Lower lobe of right lung (tissue), 2 donors: ENCODE measurements around the gene TBC1D4. TPM values are rescaled to one million over a fixed set of nuclear protein-coding genes. Genes with fewer than 3 reads are reported as not detected.

Experiments
- ATAC-seq, 2 donors: fragments of 200-7000 bp; cut with Tn5 transposase; one replicate each; pipeline ENCODE4 v1.9.1; 2020 to 2022; ENCODE audit warnings: mild to moderate bottlenecking in 2 of 2, moderate library complexity in 2 of 2
- DNase-seq: peaks from one replicate; pipeline ENCODE4 v3.0.0-alpha.2; 2020
- H3K27ac ChIP-seq: fragments of 200-600 bp; one replicate; pipeline ENCODE4 v1.8.0; 2022
- H3K27me3 ChIP-seq: fragments of 200-600 bp; one replicate; pipeline ENCODE4 v1.8.0; 2022; ENCODE audit warnings: low read depth
- H3K36me3 ChIP-seq: fragments of 200-600 bp; one replicate; pipeline ENCODE4 v1.8.0; 2022; ENCODE audit warnings: mild to moderate bottlenecking
- H3K4me1 ChIP-seq: fragments of 200-600 bp; one replicate; pipeline ENCODE4 v1.8.0; 2022
- H3K4me3 ChIP-seq: fragments of 200-600 bp; one replicate; pipeline ENCODE4 v1.8.0; 2022; ENCODE audit warnings: mild to moderate bottlenecking
- H3K9me3 ChIP-seq: fragments of 200-600 bp; one replicate; pipeline ENCODE4 v1.8.0; 2022
- CTCF ChIP-seq: fragments of 200-600 bp; IDR thresholded peaks from one replicate; pipeline ENCODE4 v1.8.0; 2022; ENCODE audit warnings: antibody characterized with exemption, mild to moderate bottlenecking
- intact Hi-C: fragments of 100-400 bp; cut with DNase I; formaldehyde crosslinking; loops from one replicate; pipeline ENCODE4 v1.11.0; 2022
- total RNA-seq: library from RNA; stranded (reverse); fragmentation: NEBNext Ultra II Directional; extraction: Animal tissue kit (Norgen Biotek cat#: 25700); gene quantifications from one replicate; pipeline ENCODE4 v1.2.1, GENCODE V29; 2021
- donor health status: DM: no; HTN: yes; CAD: no; lungs with severe emphysema.

Gene TBC1D4
- total RNA-seq, 1 donor from 2014 or later, result 30.4 TPM

GRCh38 chr13:75319254-75319653 lies 162.7 kb downstream of the TBC1D4 start:
- no peak overlapping the region for H3K4me3 ChIP-seq
- H3K27me3 ChIP-seq, result no peaks in the 10 kb centered on the region
- no peaks in the 10 kb centered on the region for H3K4me1 ChIP-seq
- DNase-seq (no peak), ATAC-seq (peak; percentile 40 to 50)
- intact Hi-C loops, result no loop called here
- no peaks in the 10 kb centered on the region for H3K36me3 ChIP-seq
- TF ChIP-seq CTCF, result no peak
- no peaks in the 10 kb centered on the region for H3K9me3 ChIP-seq
- no peak overlapping the region for H3K27ac ChIP-seq

GRCh38 chr13:75318138-75318833 lies 163.7 kb downstream of the TBC1D4 start:
- TF ChIP-seq CTCF, result no peak
- no peak for DNase-seq
- intact Hi-C loops, result no loop called here
- H3K9me3 ChIP-seq, result no peaks in the 10 kb centered on the region
- no peaks in the 10 kb centered on the region for H3K27me3 ChIP-seq
- H3K4me3 ChIP-seq, result no peak overlapping the region
- no peaks in the 10 kb centered on the region for H3K36me3 ChIP-seq
- H3K27ac ChIP-seq, result no peak overlapping the region
- H3K4me1 ChIP-seq, result no peaks in the 10 kb centered on the region
- ATAC-seq, result no peak

GRCh38 chr13:75316427-75316826 lies 165.5 kb downstream of the TBC1D4 start:
- peak overlapping the region; percentile 4 for H3K4me3 ChIP-seq
- H3K27ac ChIP-seq, result no peak overlapping the region
- ATAC-seq, result peak in 1 of 2 donors; percentile 47
- H3K36me3 ChIP-seq, result no peaks in the 10 kb centered on the region
- no peaks in the 10 kb centered on the region for H3K4me1 ChIP-seq
- DNase-seq, result no peak
- H3K9me3 ChIP-seq, result no peaks in the 10 kb centered on the region
- intact Hi-C loops, result no loop called here
- TF ChIP-seq CTCF, result no peak
- H3K27me3 ChIP-seq, result no peaks in the 10 kb centered on the region

GRCh38 chr13:75312884-75313520 lies 169.0 kb downstream of the TBC1D4 start:
- H3K4me1 ChIP-seq, result no peaks in the 10 kb centered on the region
- no peaks in the 10 kb centered on the region for H3K27me3 ChIP-seq
- intact Hi-C loops, result no loop called here
- no peak overlapping the region for H3K27ac ChIP-seq
- H3K9me3 ChIP-seq, result no peaks in the 10 kb centered on the region
- ATAC-seq (no peak), DNase-seq (no peak)
- TF ChIP-seq CTCF, result no peak
- H3K36me3 ChIP-seq, result peaks cover 17% of the 10 kb centered on the region
- H3K4me3 ChIP-seq, result no peak overlapping the region

GRCh38 chr13:75309981-75310580 lies 171.9 kb downstream of the TBC1D4 start:
- ATAC-seq, result peak; percentile 49 to 59
- DNase-seq, result no peak
- no peak for TF ChIP-seq CTCF
- no peaks in the 10 kb centered on the region for H3K4me1 ChIP-seq
- intact Hi-C loops, result no loop called here
- peaks cover 24% of the 10 kb centered on the region for H3K36me3 ChIP-seq
- H3K27ac ChIP-seq, result no peak overlapping the region
- H3K9me3 ChIP-seq, result no peaks in the 10 kb centered on the region
- no peak overlapping the region for H3K4me3 ChIP-seq
- H3K27me3 ChIP-seq, result no peaks in the 10 kb centered on the region
